SK-N-SH treated with all-trans-retinoic acid at 6 μM for 48 hours (cell line): Measurements from ENCODE around the gene AMOTL1.

Experiments used
- ATAC-seq: fragments of 200-7000 bp; cut with Tn5 transposase; 3 replicates; pipeline ENCODE4 v1.9.1; 2020; ENCODE audit warnings: mild to moderate bottlenecking, moderate library complexity
- ARNTL ChIP-seq: fragments of 450-650 bp; formaldehyde crosslinking; IDR thresholded peaks from 2 replicates; pipeline ENCODE4 v1.5.0; 2020; ENCODE audit warnings: low read depth, mild to moderate bottlenecking, moderate library complexity, borderline replicate concordance
- BACH2 ChIP-seq: fragments of 250-450 bp; sonication (Bioruptor Pico); IDR thresholded peaks from 2 replicates; pipeline ENCODE4 v1.9.0; 2021; ENCODE audit warnings: mild to moderate bottlenecking, borderline replicate concordance
- CSDC2 ChIP-seq: fragments of 250-450 bp; sonication (Bioruptor Pico); IDR thresholded peaks from 2 replicates; pipeline ENCODE4 v1.5.0; 2020; ENCODE audit warnings: mild to moderate bottlenecking, moderate library complexity
- OSR1 ChIP-seq: fragments of 250-450 bp; sonication (Bioruptor Pico); IDR thresholded peaks from 2 replicates; pipeline ENCODE4 v1.8.0; 2022; ENCODE audit warnings: moderate library complexity, mild to moderate bottlenecking, inconsistent platforms
- PPARA ChIP-seq: fragments of 250-450 bp; sonication (Bioruptor Pico); IDR thresholded peaks from 2 replicates; pipeline ENCODE4 v1.5.0; 2020; ENCODE audit warnings: mild to moderate bottlenecking, borderline replicate concordance
- SNAI2 ChIP-seq: fragments of 250-450 bp; sonication (Bioruptor Pico); IDR thresholded peaks from 2 replicates; pipeline ENCODE4 v1.5.0; 2020; ENCODE audit warnings: mild to moderate bottlenecking, moderate library complexity
- TCF4 ChIP-seq: fragments of 250-450 bp; sonication (Bioruptor Pico); IDR thresholded peaks from 2 replicates; pipeline ENCODE4 v1.8.0; 2021; ENCODE audit warnings: mild to moderate bottlenecking, moderate library complexity, borderline replicate concordance
- TSHZ2 ChIP-seq: fragments of 250-450 bp; sonication (Bioruptor Pico); IDR thresholded peaks from 2 replicates; pipeline ENCODE4 v1.5.0; 2020; ENCODE audit warnings: mild to moderate bottlenecking, moderate library complexity
- ZC3H10 ChIP-seq: fragments of 250-450 bp; sonication (Bioruptor Pico); IDR thresholded peaks from 2 replicates; pipeline ENCODE4 v1.5.1; 2021; ENCODE audit warnings: mild to moderate bottlenecking, moderate library complexity
- ZFP3 ChIP-seq: fragments of 250-450 bp; sonication (Bioruptor Pico); IDR thresholded peaks from 2 replicates; pipeline ENCODE4 v1.5.0; 2020; ENCODE audit warnings: mild to moderate bottlenecking, moderate library complexity
- ZFP30 ChIP-seq: fragments of 450-650 bp; formaldehyde crosslinking; IDR thresholded peaks from 2 replicates; pipeline ENCODE4 v1.5.0; 2022; ENCODE audit warnings: mild to moderate bottlenecking, moderate library complexity
- ZNF565 ChIP-seq: fragments of 450-650 bp; formaldehyde crosslinking; conservative IDR thresholded peaks from 2 replicates; pipeline ENCODE4 v1.5.0; 2020; ENCODE audit warnings: low read depth, mild to moderate bottlenecking, moderate library complexity
- ZNF70 ChIP-seq: fragments of 450-650 bp; formaldehyde crosslinking; IDR thresholded peaks from 2 replicates; pipeline ENCODE4 v1.5.0; 2020; ENCODE audit warnings: mild to moderate bottlenecking, moderate library complexity
- ZNF8 ChIP-seq: fragments of 450-650 bp; formaldehyde crosslinking; IDR thresholded peaks from 2 replicates; pipeline ENCODE4 v1.5.0; 2020; ENCODE audit warnings: mild to moderate bottlenecking, moderate library complexity
- TF ChIP-seq, protein P1 (sequence below): fragments of 250-450 bp; sonication (Bioruptor Pico); IDR thresholded peaks from 2 replicates; pipeline ENCODE4 v1.5.1; 2021; ENCODE audit warnings: mild to moderate bottlenecking, moderate library complexity
- TF ChIP-seq, protein P2 (sequence below): fragments of 250-450 bp; sonication (Bioruptor Pico); IDR thresholded peaks from 2 replicates; pipeline ENCODE4 v1.5.1; 2020; ENCODE audit warnings: low read depth, mild to moderate bottlenecking, moderate library complexity
- TF ChIP-seq, protein P3 (sequence below): fragments of 250-450 bp; sonication (Bioruptor Pico); IDR thresholded peaks from 2 replicates; pipeline ENCODE4 v1.8.0; 2020; ENCODE audit warnings: mild to moderate bottlenecking, moderate library complexity, borderline replicate concordance

AMOTL1 gene

DNA sequence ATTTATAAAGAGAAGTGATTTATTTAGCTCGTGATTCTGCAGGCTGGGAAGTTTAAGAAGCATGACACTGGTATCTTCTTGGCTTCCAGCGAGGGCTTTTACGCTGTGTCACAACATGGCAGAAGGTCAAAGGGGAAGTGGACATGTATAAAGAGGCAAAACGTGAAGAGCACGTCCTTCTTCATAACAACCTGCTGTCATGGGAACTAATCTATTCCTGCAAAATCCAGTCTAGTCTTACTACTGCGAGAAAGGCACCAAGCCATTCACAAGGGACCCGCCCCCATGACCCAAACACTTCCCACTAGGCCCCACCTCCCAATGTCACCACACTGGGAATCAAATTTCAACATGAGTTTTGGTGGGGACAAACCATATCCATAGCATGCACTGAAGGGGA lies 58.3 kb downstream of the AMOTL1 start (continued):
- TF ChIP-seq, protein P1, sequence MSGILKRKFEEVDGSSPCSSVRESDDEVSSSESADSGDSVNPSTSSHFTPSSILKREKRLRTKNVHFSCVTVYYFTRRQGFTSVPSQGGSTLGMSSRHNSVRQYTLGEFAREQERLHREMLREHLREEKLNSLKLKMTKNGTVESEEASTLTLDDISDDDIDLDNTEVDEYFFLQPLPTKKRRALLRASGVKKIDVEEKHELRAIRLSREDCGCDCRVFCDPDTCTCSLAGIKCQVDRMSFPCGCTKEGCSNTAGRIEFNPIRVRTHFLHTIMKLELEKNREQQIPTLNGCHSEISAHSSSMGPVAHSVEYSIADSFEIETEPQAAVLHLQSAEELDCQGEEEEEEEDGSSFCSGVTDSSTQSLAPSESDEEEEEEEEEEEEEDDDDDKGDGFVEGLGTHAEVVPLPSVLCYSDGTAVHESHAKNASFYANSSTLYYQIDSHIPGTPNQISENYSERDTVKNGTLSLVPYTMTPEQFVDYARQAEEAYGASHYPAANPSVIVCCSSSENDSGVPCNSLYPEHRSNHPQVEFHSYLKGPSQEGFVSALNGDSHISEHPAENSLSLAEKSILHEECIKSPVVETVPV (CRISPR knock-in tag) = no peak
- TF ChIP-seq PPARA (no peak), OSR1 (CRISPR knock-in tag) (no peak)
- TF ChIP-seq, protein P2, sequence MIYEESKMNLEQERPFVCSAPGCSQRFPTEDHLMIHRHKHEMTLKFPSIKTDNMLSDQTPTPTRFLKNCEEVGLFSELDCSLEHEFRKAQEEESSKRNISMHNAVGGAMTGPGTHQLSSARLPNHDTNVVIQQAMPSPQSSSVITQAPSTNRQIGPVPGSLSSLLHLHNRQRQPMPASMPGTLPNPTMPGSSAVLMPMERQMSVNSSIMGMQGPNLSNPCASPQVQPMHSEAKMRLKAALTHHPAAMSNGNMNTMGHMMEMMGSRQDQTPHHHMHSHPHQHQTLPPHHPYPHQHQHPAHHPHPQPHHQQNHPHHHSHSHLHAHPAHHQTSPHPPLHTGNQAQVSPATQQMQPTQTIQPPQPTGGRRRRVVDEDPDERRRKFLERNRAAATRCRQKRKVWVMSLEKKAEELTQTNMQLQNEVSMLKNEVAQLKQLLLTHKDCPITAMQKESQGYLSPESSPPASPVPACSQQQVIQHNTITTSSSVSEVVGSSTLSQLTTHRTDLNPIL (CRISPR knock-in tag) = no peak

DNA sequence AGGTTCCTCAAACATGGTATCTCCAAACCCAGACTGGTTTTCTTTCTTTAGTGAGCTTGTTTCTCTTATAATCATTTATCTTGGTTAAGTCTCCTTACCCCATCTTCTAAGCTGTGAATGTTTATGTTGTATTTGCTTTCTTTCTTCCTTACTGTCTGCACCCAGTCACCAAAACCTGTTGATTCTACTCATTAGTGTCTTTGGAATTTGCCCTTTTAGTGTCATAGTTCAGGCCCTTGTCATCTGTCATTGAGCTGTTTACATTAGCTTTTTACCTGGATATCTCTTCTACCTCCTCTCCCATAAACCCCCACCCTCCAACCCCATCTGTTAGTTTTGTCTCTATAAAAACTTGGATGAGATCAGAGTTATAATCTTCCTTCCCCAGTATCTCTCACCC lies 59.9 kb downstream of the AMOTL1 start:
- TF ChIP-seq ZNF8 (CRISPR knock-in tag) = no peak

DNA sequence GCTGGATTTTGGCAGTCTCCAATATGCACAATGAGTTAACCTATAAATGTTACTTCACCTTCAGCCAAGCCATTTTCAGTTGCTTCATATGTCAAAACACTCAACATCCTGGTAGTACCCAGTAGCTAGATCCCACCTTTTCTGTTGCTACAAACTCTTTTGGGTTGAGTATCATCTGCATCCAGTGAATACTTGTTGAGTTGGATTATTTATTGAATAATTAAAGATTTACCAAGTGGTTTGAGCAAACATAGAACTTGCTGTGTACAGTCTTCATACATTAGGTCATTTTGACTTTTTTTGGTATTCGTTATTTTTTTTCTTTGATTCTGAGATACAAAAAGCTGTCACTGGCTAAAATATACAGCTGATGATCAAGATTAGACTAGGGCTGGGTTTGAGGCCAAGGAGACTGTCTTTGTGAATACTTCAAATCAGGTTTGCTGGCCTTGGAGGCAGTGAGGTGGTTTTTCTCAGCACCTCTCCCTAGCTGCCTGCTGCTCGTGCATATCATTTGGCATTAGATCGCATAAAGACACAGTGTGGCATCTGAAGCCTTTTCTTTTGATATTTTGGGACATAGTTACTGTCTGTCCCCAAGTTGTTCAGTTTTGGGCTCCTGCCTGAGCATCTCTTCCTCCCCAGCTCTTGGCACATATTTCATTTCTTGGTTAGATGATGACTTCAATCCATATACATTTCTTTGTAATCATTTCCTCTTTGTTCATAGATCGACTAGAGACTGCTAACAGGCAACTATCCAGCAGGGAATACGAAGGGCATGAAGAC lies 62.8 kb downstream of the AMOTL1 start:
- TF ChIP-seq ZFP3 (CRISPR knock-in tag) (no peak), ZNF565 (no peak), TCF4 (CRISPR knock-in tag) (no peak), ZC3H10 (CRISPR knock-in tag) (no peak), OSR1 (CRISPR knock-in tag) (no peak), ARNTL (CRISPR knock-in tag) (no peak), ZNF70 (no peak)
- TF ChIP-seq, protein P3, sequence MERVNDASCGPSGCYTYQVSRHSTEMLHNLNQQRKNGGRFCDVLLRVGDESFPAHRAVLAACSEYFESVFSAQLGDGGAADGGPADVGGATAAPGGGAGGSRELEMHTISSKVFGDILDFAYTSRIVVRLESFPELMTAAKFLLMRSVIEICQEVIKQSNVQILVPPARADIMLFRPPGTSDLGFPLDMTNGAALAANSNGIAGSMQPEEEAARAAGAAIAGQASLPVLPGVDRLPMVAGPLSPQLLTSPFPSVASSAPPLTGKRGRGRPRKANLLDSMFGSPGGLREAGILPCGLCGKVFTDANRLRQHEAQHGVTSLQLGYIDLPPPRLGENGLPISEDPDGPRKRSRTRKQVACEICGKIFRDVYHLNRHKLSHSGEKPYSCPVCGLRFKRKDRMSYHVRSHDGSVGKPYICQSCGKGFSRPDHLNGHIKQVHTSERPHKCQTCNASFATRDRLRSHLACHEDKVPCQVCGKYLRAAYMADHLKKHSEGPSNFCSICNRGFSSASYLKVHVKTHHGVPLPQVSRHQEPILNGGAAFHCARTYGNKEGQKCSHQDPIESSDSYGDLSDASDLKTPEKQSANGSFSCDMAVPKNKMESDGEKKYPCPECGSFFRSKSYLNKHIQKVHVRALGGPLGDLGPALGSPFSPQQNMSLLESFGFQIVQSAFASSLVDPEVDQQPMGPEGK = no peak
- TF ChIP-seq, protein P1 (CRISPR knock-in tag) = no peak
- ATAC-seq = no peak

More for the DNA sequence above, 59.9 kb downstream of the AMOTL1 start:
- no peak for ATAC-seq

GRCh38 chr11:94831529-94831928 lies 63.4 kb downstream of the AMOTL1 start:
- no peak for ATAC-seq
- TF ChIP-seq, protein P1 (CRISPR knock-in tag) = no peak
- TF ChIP-seq PPARA (no peak), ZFP30 (CRISPR knock-in tag) (no peak), CSDC2 (CRISPR knock-in tag) (no peak), ZNF8 (CRISPR knock-in tag) (no peak), SNAI2 (no peak), ARNTL (CRISPR knock-in tag) (no peak), OSR1 (CRISPR knock-in tag) (no peak), BACH2 (CRISPR knock-in tag) (no peak), ZNF565 (no peak), TSHZ2 (CRISPR knock-in tag) (no peak), TCF4 (CRISPR knock-in tag) (no peak)
